Mammary epithelial cell (primary cell): ENCODE measurements around the gene POLR2J.
"Not testable (repeated sequence)": the region's sequence is repeated elsewhere in the genome, so short reads cannot be mapped to it uniquely, and the experiment has no call there.

ENCODE experiments used
- EZH2 ChIP-seq: IDR thresholded peaks from 2 replicates; pipeline ENCODE4 v1.6.1; 2012; ENCODE audit warnings: low read length, inconsistent platforms, borderline replicate concordance
- TF ChIP-seq, protein P1 (sequence below), 2 donors: IDR thresholded peaks in 1 of 2; conservative IDR thresholded peaks in 1 of 2; 2 replicates each; pipeline ENCODE4 v1.5.1; 2011 to 2012; ENCODE audit warnings: inconsistent platforms in 2 of 2, low read length in 2 of 2, mild to moderate bottlenecking in 2 of 2, control low read depth in 1 of 2, low read depth in 1 of 2; ENCODE audit not compliant: insufficient read depth in 1 of 2; ENCODE audit errors: extremely low read depth in 1 of 2

DNA sequence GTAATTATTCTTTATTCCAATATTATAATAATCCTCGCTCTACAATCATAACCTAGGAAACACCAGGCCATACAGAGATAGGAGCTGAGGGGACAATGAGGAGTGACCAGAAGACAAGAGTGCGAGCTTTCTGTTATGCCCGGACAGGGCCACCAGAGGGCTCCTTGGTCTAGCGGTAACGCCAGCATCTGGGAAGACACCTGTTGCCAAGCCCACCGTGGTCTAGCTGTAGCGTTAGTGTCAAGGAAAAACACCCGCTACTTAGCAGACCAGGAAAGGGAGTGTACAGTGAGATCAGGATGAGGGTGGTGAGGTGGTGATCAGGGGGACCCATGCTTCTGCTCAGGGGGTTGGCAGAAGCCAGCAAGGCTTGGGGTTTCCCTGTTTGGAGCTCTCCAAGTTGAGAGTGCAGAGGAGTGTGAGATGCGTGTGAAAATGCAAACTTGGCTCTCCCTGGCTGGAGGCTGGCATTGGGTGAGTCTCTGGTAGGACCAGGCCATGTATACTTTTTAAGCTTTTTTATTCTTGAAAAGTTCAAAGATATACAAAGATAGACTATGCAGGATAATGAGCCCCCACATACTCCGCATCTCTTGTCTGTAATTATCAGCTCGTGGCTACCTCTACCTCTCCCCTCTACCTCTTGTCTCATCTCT, 1.4 kb upstream of the POLR2J start:
- TF ChIP-seq EZH2: not testable (repeated sequence)
- TF ChIP-seq, protein P1, sequence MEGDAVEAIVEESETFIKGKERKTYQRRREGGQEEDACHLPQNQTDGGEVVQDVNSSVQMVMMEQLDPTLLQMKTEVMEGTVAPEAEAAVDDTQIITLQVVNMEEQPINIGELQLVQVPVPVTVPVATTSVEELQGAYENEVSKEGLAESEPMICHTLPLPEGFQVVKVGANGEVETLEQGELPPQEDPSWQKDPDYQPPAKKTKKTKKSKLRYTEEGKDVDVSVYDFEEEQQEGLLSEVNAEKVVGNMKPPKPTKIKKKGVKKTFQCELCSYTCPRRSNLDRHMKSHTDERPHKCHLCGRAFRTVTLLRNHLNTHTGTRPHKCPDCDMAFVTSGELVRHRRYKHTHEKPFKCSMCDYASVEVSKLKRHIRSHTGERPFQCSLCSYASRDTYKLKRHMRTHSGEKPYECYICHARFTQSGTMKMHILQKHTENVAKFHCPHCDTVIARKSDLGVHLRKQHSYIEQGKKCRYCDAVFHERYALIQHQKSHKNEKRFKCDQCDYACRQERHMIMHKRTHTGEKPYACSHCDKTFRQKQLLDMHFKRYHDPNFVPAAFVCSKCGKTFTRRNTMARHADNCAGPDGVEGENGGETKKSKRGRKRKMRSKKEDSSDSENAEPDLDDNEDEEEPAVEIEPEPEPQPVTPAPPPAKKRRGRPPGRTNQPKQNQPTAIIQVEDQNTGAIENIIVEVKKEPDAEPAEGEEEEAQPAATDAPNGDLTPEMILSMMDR (conservative IDR thresholded peaks at IDR 0.05 in 1 of 2, IDR thresholded peaks at IDR 0.05 in 1 of 2; ENCODE audit: extremely low read depth in 1 of 2, insufficient read depth in 1 of 2, low read depth in 1 of 2, low read length in 2 of 2): peak; percentile 12 to 42
